SK-N-MC (cell line): ENCODE data around the gene CLCN7.

Experiments used
- EZH2 ChIP-seq: fragments of 200-600 bp; sonication (generic); IDR thresholded peaks from one replicate; pipeline ENCODE4 v1.6.1; 2017; ENCODE audit warnings: antibody characterized with exemption
- FOXP2 ChIP-seq: optimal IDR thresholded peaks from 2 replicates; pipeline ENCODE3; 2011; ENCODE audit warnings: mild to moderate bottlenecking, moderate library complexity; ENCODE audit not compliant: insufficient read depth; ENCODE audit errors: extremely low read length, control extremely low read depth
- POLR2AphosphoS5 ChIP-seq: IDR thresholded peaks from 2 replicates; pipeline ENCODE4 v1.6.1; 2012; ENCODE audit warnings: mild to moderate bottlenecking, low read depth, low read length, borderline replicate concordance

- TF ChIP-seq POLR2AphosphoS5 = no peak
- TF ChIP-seq EZH2 = no peak
- no peak for TF ChIP-seq FOXP2
These were observed 7.3 kb upstream of the CLCN7 start for GRCh38 chr16:1481906-1482835.
